OCI-LY7 (cell line): Measurements from ENCODE around the gene PERP. TPM values are rescaled to one million over a fixed set of nuclear protein-coding genes. Genes with fewer than 3 reads are reported as not detected.

Experiments
- BruUV-seq: library from RNA; stranded (reverse); fragments of 400-500 nt; replicated peaks from 2 replicates; lab custom pipeline; 2021; lab: Mats Ljungman, UMichigan
- CTCF ChIA-PET: fragments of 300-600 bp; sonication (Branson Sonifier 250); formaldehyde crosslinking; loops from one replicate; lab custom pipeline; 2022; ENCODE audit warnings: antibody characterized with exemption; ENCODE audit not compliant: unreplicated experiment; lab: Charles Lee
- POLR2A ChIA-PET: fragments of 300-600 bp; sonication (Branson Sonifier 250); formaldehyde crosslinking; loops from one replicate; lab custom pipeline; 2022; ENCODE audit warnings: antibody characterized with exemption; lab: Charles Lee
- DNase-seq: peaks from one replicate; pipeline ENCODE4 v3.0.0-alpha.2; 2015; ENCODE audit warnings: low spot score
- H2AFZ ChIP-seq: fragments of 200-600 bp; sonication (generic), shearing (Covaris generic); 2 replicates; pipeline ENCODE4 v1.6.1; 2014; ENCODE audit warnings: mild to moderate bottlenecking, antibody characterized with exemption, low read length, moderate library complexity
- H3K27ac ChIP-seq: fragments of 200-600 bp; sonication (generic); 2 replicates; pipeline ENCODE4 v1.5.1; 2014; ENCODE audit warnings: mixed run types, low read depth, mild to moderate bottlenecking, moderate library complexity, low read length, inconsistent platforms; ENCODE audit not compliant: poor library complexity, severe bottlenecking
- H3K36me3 ChIP-seq: fragments of 200-600 bp; sonication (generic); 2 replicates; pipeline ENCODE4 v1.6.1; 2014; ENCODE audit warnings: mild to moderate bottlenecking, antibody characterized with exemption, low read length, moderate library complexity, mixed read lengths; ENCODE audit not compliant: insufficient read depth
- H3K4me1 ChIP-seq: fragments of 200-600 bp; sonication (generic); 2 replicates; pipeline ENCODE4 v1.5.1; 2014; ENCODE audit warnings: mild to moderate bottlenecking, low read length; ENCODE audit not compliant: insufficient read depth, poor library complexity, severe bottlenecking
- H3K4me2 ChIP-seq: fragments of 200-600 bp; sonication (generic); 2 replicates; pipeline ENCODE4 v1.6.1; 2014; ENCODE audit warnings: mild to moderate bottlenecking, low read length
- H3K4me3 ChIP-seq: fragments of 200-600 bp; sonication (generic); 2 replicates; pipeline ENCODE4 v1.5.1; 2014; ENCODE audit warnings: mild to moderate bottlenecking, low read depth, low read length; ENCODE audit not compliant: poor library complexity, severe bottlenecking
- H3K79me2 ChIP-seq: fragments of 200-600 bp; sonication (generic); 2 replicates; pipeline ENCODE4 v1.6.1; 2016; ENCODE audit warnings: low read depth, mild to moderate bottlenecking, low read length, moderate library complexity, mixed read lengths; ENCODE audit not compliant: insufficient read depth
- H3K9me2 ChIP-seq: fragments of 200-600 bp; sonication (generic); 2 replicates; pipeline ENCODE4 v1.6.1; 2016; ENCODE audit warnings: mild to moderate bottlenecking, low read length, mixed read lengths; ENCODE audit not compliant: insufficient read depth
- H3K9me3 ChIP-seq: fragments of 200-600 bp; sonication (generic); 2 replicates; pipeline ENCODE4 v1.6.1; 2014; ENCODE audit warnings: mild to moderate bottlenecking, mixed run types, low read length, mixed read lengths
- H4K20me1 ChIP-seq: fragments of 200-600 bp; sonication (generic); 2 replicates; pipeline ENCODE4 v1.6.1; 2014; ENCODE audit warnings: mild to moderate bottlenecking, antibody characterized with exemption, low read length, moderate library complexity, mixed read lengths; ENCODE audit not compliant: insufficient read depth
- CTCF ChIP-seq: fragments of 200-600 bp; sonication (generic); conservative IDR thresholded peaks from 2 replicates; pipeline ENCODE4 v1.5.1; 2014; ENCODE audit warnings: mild to moderate bottlenecking, antibody characterized with exemption, low read length, moderate library complexity, mixed read lengths
- EZH2phosphoT487 ChIP-seq: fragments of 200-600 bp; sonication (generic); IDR thresholded peaks from 2 replicates; pipeline ENCODE4 v1.6.1; 2018; ENCODE audit warnings: low read depth, borderline replicate concordance, mild to moderate bottlenecking, mixed run types, antibody characterized with exemption, low read length, moderate library complexity, mixed read lengths
- intact Hi-C: fragments of 100-400 bp; cut with micrococcal nuclease; formaldehyde crosslinking; loops from one replicate; pipeline ENCODE4 v1.10.0; 2022; ENCODE audit not compliant: unreplicated experiment
- total RNA-seq, 2 experiments: library from RNA; depleted of rRNA in 1 of 2; stranded (reverse); fragments of >200 nt in 1 of 2; shearing (Covaris generic) in 1 of 2; gene quantifications; 2 replicates each; pipeline ENCODE4 v1.2.3, GENCODE V29; 2014 to 2022

Gene PERP
- total RNA-seq, 2 experiments from 2014 or later = not detected

GRCh38 chr6:138104618-138105213 lies 2.5 kb downstream of the PERP start:
- no TSS peak for BruUV-seq
- Histone ChIP-seq H3K36me3 (no peaks in the 10 kb centered on the region), H4K20me1 (no peaks in the 10 kb centered on the region), H2AFZ (no peak overlapping the region), H3K4me2 (no peak overlapping the region), H3K4me1 (no peaks in the 10 kb centered on the region), H3K79me2 (no peaks in the 10 kb centered on the region), H3K9me3 (no peaks in the 10 kb centered on the region), H3K27ac (no peak overlapping the region), H3K4me3 (no peak overlapping the region), H3K9me2 (no peaks in the 10 kb centered on the region)
- intact Hi-C loops = loop anchor here (1.0 kb wide), 1 partner anchor 25 kb away; no protein-coding TSS in a partner anchor
- TF ChIP-seq CTCF (no peak), EZH2phosphoT487 (no peak)
- ChIA-PET POLR2A (interaction anchor here (0.8 kb wide), 1 partner anchor 77 kb away, joined by 3 read pairs; no protein-coding TSS in a partner anchor), CTCF (interaction anchor here (1.6 kb wide), 1 partner anchor 10 kb away, joined by 16 read pairs; no protein-coding TSS in a partner anchor)
- no peak for DNase-seq

- no peak for TF ChIP-seq EZH2phosphoT487
- TF ChIP-seq CTCF = no peak
- Histone ChIP-seq H3K9me3 (no peaks in the 10 kb centered on the region), H3K4me2 (no peak overlapping the region), H2AFZ (no peak overlapping the region), H4K20me1 (no peaks in the 10 kb centered on the region), H3K27ac (no peak overlapping the region), H3K36me3 (no peaks in the 10 kb centered on the region), H3K79me2 (no peaks in the 10 kb centered on the region), H3K9me2 (no peaks in the 10 kb centered on the region), H3K4me1 (no peaks in the 10 kb centered on the region), H3K4me3 (no peak overlapping the region)
- intact Hi-C loops = loop anchor here (1.0 kb wide), 1 partner anchor 25 kb away; no protein-coding TSS in a partner anchor
- BruUV-seq = no TSS peak
- no peak for DNase-seq
- ChIA-PET CTCF (no interaction called here), POLR2A (no interaction called here)
Measured at GRCh38 chr6:138103871-138104270, 3.3 kb downstream of the PERP start.

- no peaks in the 10 kb centered on the region for H3K9me3 ChIP-seq
- H3K9me2 ChIP-seq = no peaks in the 10 kb centered on the region
- H3K27ac ChIP-seq = no peak overlapping the region
- ChIA-PET CTCF (no interaction called here), POLR2A (no interaction called here)
- TF ChIP-seq CTCF (no peak), EZH2phosphoT487 (no peak)
- no peak overlapping the region for H2AFZ ChIP-seq
- H3K79me2 ChIP-seq = no peaks in the 10 kb centered on the region
- H3K4me3 ChIP-seq = no peak overlapping the region
- H3K4me2 ChIP-seq = no peak overlapping the region
- no peaks in the 10 kb centered on the region for H3K36me3 ChIP-seq
- intact Hi-C loops = no loop called here
- no peaks in the 10 kb centered on the region for H4K20me1 ChIP-seq
- DNase-seq = no peak
- H3K4me1 ChIP-seq = no peaks in the 10 kb centered on the region
- BruUV-seq = no TSS peak
Measured at GRCh38 chr6:138101946-138102731, 5.1 kb downstream of the PERP start.
